ENCODE measurements around the gene BNC2. TPM values are rescaled to one million over a fixed set of nuclear protein-coding genes. Genes with fewer than 3 reads are reported as not detected.

BNC2 gene
- total RNA-seq, 2 experiments from 2014 or later, result not detected

DNA sequence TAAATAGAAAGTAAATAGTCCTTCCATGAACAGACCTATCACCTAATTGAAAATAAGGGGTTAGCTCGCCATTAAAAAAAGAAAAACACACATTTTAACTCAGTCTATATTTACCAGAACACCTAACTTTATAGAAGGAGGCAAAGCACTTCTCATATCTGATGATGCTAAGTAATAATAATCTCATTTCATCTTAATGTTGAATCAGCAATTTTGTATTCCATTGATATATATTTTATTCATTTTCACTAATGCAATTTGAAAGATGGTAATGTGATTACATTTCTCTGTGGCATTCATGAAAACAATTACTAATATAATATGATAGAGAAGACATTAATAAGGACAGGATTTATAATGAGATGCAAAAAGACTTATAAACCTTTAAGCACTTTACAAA, 276.7 kb downstream of the BNC2 start:
- CTCF ChIA-PET, result no interaction called here
- no peak overlapping the region for H3K27ac Mint-ChIP-seq
- intact Hi-C loops (cut with DNase I, micrococcal nuclease), result no loop called here
- no peak overlapping the region for H3K4me3 Mint-ChIP-seq
- no peaks in the 10 kb centered on the region for H3K36me3 Mint-ChIP-seq (ENCODE audit: low read depth)
- no peak for ATAC-seq
- H3K9me3 Mint-ChIP-seq (ENCODE audit: low read depth), result no peaks in the 10 kb centered on the region
- no peaks in the 10 kb centered on the region for H3K4me1 Mint-ChIP-seq
- no peak for DNase-seq
- H3K27me3 Mint-ChIP-seq, result no peaks in the 10 kb centered on the region
- POLR2A ChIA-PET, result no interaction called here

- ChIA-PET CTCF (no interaction called here), POLR2A (no interaction called here)
- Mint-ChIP-seq H3K4me1 (no peaks in the 10 kb centered on the region), H3K27me3 (no peaks in the 10 kb centered on the region), H3K36me3 (ENCODE audit: low read depth) (no peaks in the 10 kb centered on the region), H3K27ac (no peak overlapping the region), H3K9me3 (ENCODE audit: low read depth) (no peaks in the 10 kb centered on the region), H3K4me3 (no peak overlapping the region)
- ATAC-seq (no peak), DNase-seq (no peak)
- intact Hi-C loops (cut with DNase I, micrococcal nuclease), result no loop called here
These were observed 279.4 kb downstream of the BNC2 start for GRCh38 chr9:16591092-16591491.

DNA sequence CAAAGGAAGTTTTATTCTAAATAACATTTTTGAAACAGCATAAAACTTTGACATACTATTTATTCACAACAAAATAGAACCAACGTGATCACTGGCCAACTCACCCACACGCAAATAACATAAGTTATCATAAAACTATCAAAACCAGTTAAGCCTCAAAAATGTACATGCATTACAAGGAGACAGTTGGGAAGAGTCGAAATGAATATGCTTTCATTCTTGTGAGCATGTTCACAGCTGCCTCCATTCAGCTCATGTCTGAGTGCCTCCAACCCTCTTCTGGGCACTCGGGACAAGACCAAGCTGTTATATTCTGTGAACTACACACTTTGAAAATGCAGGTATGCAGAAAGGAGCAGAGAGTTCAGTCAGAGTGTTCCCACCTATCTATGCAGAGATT, 284.9 kb downstream of the BNC2 start:
- intact Hi-C loops (cut with DNase I, micrococcal nuclease), result no loop called here
- H3K27ac Mint-ChIP-seq, result no peak overlapping the region
- ChIA-PET CTCF (no interaction called here), POLR2A (no interaction called here)
- H3K9me3 Mint-ChIP-seq (ENCODE audit: low read depth), result no peaks in the 10 kb centered on the region
- no peaks in the 10 kb centered on the region for H3K36me3 Mint-ChIP-seq (ENCODE audit: low read depth)
- no peaks in the 10 kb centered on the region for H3K27me3 Mint-ChIP-seq
- DNase-seq (no peak), ATAC-seq (no peak)
- H3K4me1 Mint-ChIP-seq, result no peaks in the 10 kb centered on the region
- no peak overlapping the region for H3K4me3 Mint-ChIP-seq

- no peak for DNase-seq
- Mint-ChIP-seq H3K27me3 (no peaks in the 10 kb centered on the region), H3K36me3 (ENCODE audit: low read depth) (no peaks in the 10 kb centered on the region), H3K9me3 (ENCODE audit: low read depth) (no peaks in the 10 kb centered on the region), H3K27ac (no peak overlapping the region), H3K4me1 (no peaks in the 10 kb centered on the region), H3K4me3 (no peak overlapping the region)
- intact Hi-C loops (cut with DNase I, micrococcal nuclease), result loop anchor here in 1 of 2 experiments (10.0 kb wide), 1 partner anchor 395 kb away; no protein-coding TSS in a partner anchor
- POLR2A ChIA-PET, result no interaction called here
- CTCF ChIA-PET, result no interaction called here
- no peak for ATAC-seq
These were observed 290.5 kb downstream of the BNC2 start for GRCh38 chr9:16579872-16580432.

DNA sequence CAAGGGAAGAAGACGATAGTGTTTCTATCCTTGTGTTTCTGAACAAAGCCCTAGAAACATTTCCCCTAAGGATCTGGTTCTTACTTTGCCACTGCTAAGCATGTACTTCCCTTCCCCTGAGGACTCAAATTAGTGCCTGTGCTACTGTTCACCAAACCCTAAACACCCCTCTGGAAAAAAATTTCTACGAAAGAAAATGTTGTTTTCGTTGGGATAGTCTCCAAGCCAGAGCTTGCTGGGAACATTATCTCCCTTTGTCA, 294.6 kb downstream of the BNC2 start:
- DNase-seq (no peak), ATAC-seq (no peak)
- Mint-ChIP-seq H3K4me3 (no peak overlapping the region), H3K4me1 (no peaks in the 10 kb centered on the region), H3K27ac (no peak overlapping the region), H3K9me3 (ENCODE audit: low read depth) (no peaks in the 10 kb centered on the region), H3K36me3 (ENCODE audit: low read depth) (no peaks in the 10 kb centered on the region), H3K27me3 (no peaks in the 10 kb centered on the region)
- intact Hi-C loops (cut with DNase I, micrococcal nuclease), result loop anchor here in 1 of 2 experiments (10.0 kb wide), 1 partner anchor 391 kb away; no protein-coding TSS in a partner anchor
- ChIA-PET CTCF (interaction anchor here (1.0 kb wide), 1 partner anchor 18 kb away, joined by 5 read pairs; no protein-coding TSS in a partner anchor), POLR2A (no interaction called here)

DNA sequence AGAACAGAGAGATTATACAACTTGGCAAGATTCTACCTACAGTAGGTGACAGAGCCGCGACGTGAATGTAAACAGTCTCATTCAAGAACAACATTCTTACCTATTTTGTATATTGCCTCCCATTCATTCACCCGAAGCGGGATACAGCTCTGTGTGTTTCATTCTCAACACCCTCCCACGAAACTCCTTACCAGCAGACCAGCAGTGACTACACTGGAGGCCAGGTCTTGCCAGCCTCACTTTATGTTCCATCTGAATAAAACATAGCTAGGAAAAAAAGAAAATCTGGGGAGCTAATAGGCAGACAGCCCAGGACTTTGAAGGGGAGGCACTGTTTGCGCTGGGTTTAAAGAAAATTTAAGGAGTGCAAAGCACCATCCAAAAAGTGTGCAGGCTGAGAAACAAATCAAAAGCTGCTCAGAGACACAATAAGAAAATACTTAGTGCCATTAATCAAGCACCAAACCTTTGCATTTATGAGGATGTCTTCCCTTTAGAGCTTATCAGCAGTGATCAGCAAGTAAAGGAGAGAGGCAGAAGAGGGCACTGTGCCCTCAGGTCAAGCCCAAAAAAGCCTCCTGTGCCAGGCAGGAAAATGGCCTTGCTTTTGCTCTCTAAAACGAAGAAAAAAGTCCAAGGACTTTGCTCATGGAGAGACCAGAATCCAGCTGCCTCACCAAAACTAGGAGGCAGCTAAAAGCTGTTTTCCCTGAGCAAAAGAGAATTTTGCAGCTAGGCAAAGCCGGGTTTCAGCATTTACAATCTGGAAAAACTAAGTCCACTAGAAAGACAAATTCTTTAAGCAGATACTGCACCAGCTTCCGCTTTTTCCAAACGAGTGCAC, 295.1 kb downstream of the BNC2 start:
- intact Hi-C loops (cut with DNase I, micrococcal nuclease), result loop anchor here in 1 of 2 experiments (10.0 kb wide), 1 partner anchor 391 kb away; no protein-coding TSS in a partner anchor

GRCh38 chr9:16572005-16572734, 298.3 kb downstream of the BNC2 start:
- H3K4me3 Mint-ChIP-seq, result no peak overlapping the region
- ATAC-seq (no peak), DNase-seq (no peak)
- H3K36me3 Mint-ChIP-seq (ENCODE audit: low read depth), result no peaks in the 10 kb centered on the region
- intact Hi-C loops (cut with DNase I, micrococcal nuclease), result loop anchor here in 1 of 2 experiments (10.0 kb wide), 1 partner anchor 387 kb away; no protein-coding TSS in a partner anchor
- ChIA-PET CTCF (no interaction called here), POLR2A (no interaction called here)
- no peaks in the 10 kb centered on the region for H3K4me1 Mint-ChIP-seq
- H3K27ac Mint-ChIP-seq, result no peak overlapping the region
- H3K27me3 Mint-ChIP-seq, result no peaks in the 10 kb centered on the region
- H3K9me3 Mint-ChIP-seq (ENCODE audit: low read depth), result no peaks in the 10 kb centered on the region

More for the DNA sequence above, 295.1 kb downstream of the BNC2 start:
- no peak overlapping the region for H3K27ac Mint-ChIP-seq
- ATAC-seq, result no peak
- H3K9me3 Mint-ChIP-seq (ENCODE audit: low read depth), result no peaks in the 10 kb centered on the region
- no peaks in the 10 kb centered on the region for H3K27me3 Mint-ChIP-seq
- H3K4me1 Mint-ChIP-seq, result no peaks in the 10 kb centered on the region
- no peak overlapping the region for H3K4me3 Mint-ChIP-seq
- ChIA-PET POLR2A (no interaction called here), CTCF (interaction anchor here (1.0 kb wide), 1 partner anchor 18 kb away, joined by 5 read pairs; no protein-coding TSS in a partner anchor)
- no peak for DNase-seq
- no peaks in the 10 kb centered on the region for H3K36me3 Mint-ChIP-seq (ENCODE audit: low read depth)

- H3K36me3 Mint-ChIP-seq (ENCODE audit: low read depth), result no peaks in the 10 kb centered on the region
- ATAC-seq (no peak), DNase-seq (no peak)
- no peaks in the 10 kb centered on the region for H3K4me1 Mint-ChIP-seq
- ChIA-PET POLR2A (no interaction called here), CTCF (no interaction called here)
- no peaks in the 10 kb centered on the region for H3K27me3 Mint-ChIP-seq
- no peaks in the 10 kb centered on the region for H3K9me3 Mint-ChIP-seq (ENCODE audit: low read depth)
- intact Hi-C loops (cut with DNase I, micrococcal nuclease), result loop anchor here in 1 of 2 experiments (10.0 kb wide), 1 partner anchor 386 kb away; no protein-coding TSS in a partner anchor
- H3K27ac Mint-ChIP-seq, result no peak overlapping the region
- no peak overlapping the region for H3K4me3 Mint-ChIP-seq
These were observed 299.2 kb downstream of the BNC2 start for GRCh38 chr9:16571127-16571802.

DNA sequence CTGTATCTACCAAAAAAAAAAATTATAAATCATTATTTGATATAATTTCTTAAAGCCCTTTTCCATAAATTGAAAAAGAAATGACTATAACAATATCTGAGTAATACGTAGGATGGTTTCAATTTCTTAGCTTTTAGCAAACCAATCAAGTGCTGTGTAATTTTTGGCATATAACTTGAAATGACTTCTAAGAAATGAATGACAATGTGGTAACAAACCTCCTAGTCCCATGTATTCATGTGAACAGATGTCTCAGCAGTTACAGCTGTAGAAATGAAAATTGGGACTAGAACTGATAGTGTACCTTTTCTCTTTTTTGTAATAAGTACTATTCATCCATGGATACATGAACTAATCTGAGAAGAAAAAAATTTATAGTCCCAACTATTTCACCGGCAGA, 307.0 kb downstream of the BNC2 start:
- Mint-ChIP-seq H3K36me3 (ENCODE audit: low read depth) (no peaks in the 10 kb centered on the region), H3K9me3 (ENCODE audit: low read depth) (no peaks in the 10 kb centered on the region), H3K4me1 (no peaks in the 10 kb centered on the region), H3K27me3 (no peaks in the 10 kb centered on the region), H3K4me3 (no peak overlapping the region), H3K27ac (no peak overlapping the region)
- no peak for DNase-seq
- no peak for ATAC-seq
- ChIA-PET POLR2A (no interaction called here), CTCF (no interaction called here)
- intact Hi-C loops (cut with DNase I, micrococcal nuclease), result no loop called here

GRCh38 chr9:16561121-16561520, 309.3 kb downstream of the BNC2 start:
- Mint-ChIP-seq H3K4me1 (no peaks in the 10 kb centered on the region), H3K27ac (no peak overlapping the region), H3K4me3 (no peak overlapping the region), H3K36me3 (ENCODE audit: low read depth) (no peaks in the 10 kb centered on the region), H3K27me3 (no peaks in the 10 kb centered on the region), H3K9me3 (ENCODE audit: low read depth) (peaks cover 2% of the 10 kb centered on the region)
- CTCF ChIA-PET, result no interaction called here
- POLR2A ChIA-PET, result no interaction called here
- intact Hi-C loops (cut with DNase I, micrococcal nuclease), result no loop called here
- ATAC-seq, result no peak
- no peak for DNase-seq

GRCh38 chr9:16559418-16560188, 310.9 kb downstream of the BNC2 start:
- no peaks in the 10 kb centered on the region for H3K4me1 Mint-ChIP-seq
- H3K4me3 Mint-ChIP-seq, result no peak overlapping the region
- DNase-seq, result no peak
- H3K27ac Mint-ChIP-seq, result no peak overlapping the region
- peaks cover 2% of the 10 kb centered on the region for H3K9me3 Mint-ChIP-seq (ENCODE audit: low read depth)
- no peaks in the 10 kb centered on the region for H3K27me3 Mint-ChIP-seq
- intact Hi-C loops (cut with DNase I, micrococcal nuclease), result no loop called here
- POLR2A ChIA-PET, result no interaction called here
- ATAC-seq, result no peak
- H3K36me3 Mint-ChIP-seq (ENCODE audit: low read depth), result no peaks in the 10 kb centered on the region
- CTCF ChIA-PET, result no interaction called here
